A549 (cell line): Measurements from ENCODE around the gene DBF4B. TPM values are rescaled to one million over a fixed set of nuclear protein-coding genes. Genes with fewer than 3 reads are reported as not detected.

Source experiments
- ATAC-seq, 2 experiments: fragments of 200-7000 bp in 1 of 2; fragments of >200 bp in 1 of 2; cut with Nextera tagmentation in 1 of 2; cut with Tn5 transposase in 1 of 2; 3 replicates each; pipeline versions ENCODE4 v1.8.0 to v1.9.1; 2018 to 2020; ENCODE audit warnings: mild to moderate bottlenecking in 1 of 2, moderate library complexity in 1 of 2
- CTCF ChIA-PET: fragments of 300-600 bp; sonication (Branson Sonifier 250); formaldehyde crosslinking; extraction: SDS; loops from one replicate; lab custom pipeline; 2021; ENCODE audit warnings: antibody characterized with exemption, inconsistent platforms; lab: Yijun Ruan, JAX
- POLR2A ChIA-PET: fragments of 350-600 bp; formaldehyde crosslinking; extraction: SDS; loops from one replicate; lab custom pipeline; 2021; ENCODE audit warnings: antibody characterized with exemption, inconsistent platforms; lab: Yijun Ruan, JAX
- DNase-seq, 2 experiments: peaks; one replicate each; pipeline versions ENCODE4 v3.0.0 to v3.0.0-alpha.2; 2011 to 2016; ENCODE audit warnings: low read depth in 1 of 2, low spot score in 1 of 2
- FAIRE-seq: peaks from 2 replicates; lab custom pipeline; 2011; peaks lifted over from hg19 to GRCh38; lab: Jason Lieb, UNC
- H3K27ac ChIP-seq, 2 experiments: fragments of >200 bp; sonication (Bioruptor Twin); formaldehyde crosslinking; 3 replicates each; pipeline ENCODE4 v1.5.1; 2016 to 2017
- H3K4me1 ChIP-seq: fragments of >200 bp; sonication (Bioruptor Twin); formaldehyde crosslinking; 3 replicates; pipeline ENCODE4 v1.6.1; 2016
- H3K4me2 ChIP-seq: fragments of >200 bp; sonication (Bioruptor Twin); formaldehyde crosslinking; 3 replicates; pipeline ENCODE4 v1.6.1; 2016
- H3K4me3 ChIP-seq: fragments of >200 bp; sonication (Bioruptor Twin); formaldehyde crosslinking; 3 replicates; pipeline ENCODE4 v1.5.1; 2016
- H3K9me3 ChIP-seq: fragments of >200 bp; sonication (Bioruptor Twin); formaldehyde crosslinking; 3 replicates; pipeline ENCODE4 v1.6.1; 2016
- BHLHE40 ChIP-seq: IDR thresholded peaks from 2 replicates; pipeline ENCODE4 v1.6.1; 2012; ENCODE audit warnings: low read depth, low read length, inconsistent platforms
- E2F6 ChIP-seq: IDR thresholded peaks from 2 replicates; pipeline ENCODE4 v1.6.1; 2012; ENCODE audit warnings: low read depth, borderline replicate concordance
- ELK1 ChIP-seq: fragments of 150-350 bp; IDR thresholded peaks from 2 replicates; pipeline ENCODE4 v1.6.1; 2014; ENCODE audit warnings: low read depth, mild to moderate bottlenecking, low read length
- GATA3 ChIP-seq: IDR thresholded peaks from 2 replicates; pipeline ENCODE4 v1.6.1; 2012; ENCODE audit warnings: borderline replicate concordance
- HOXA7 ChIP-seq: fragments of 250-450 bp; sonication (Bioruptor Pico); IDR thresholded peaks from 2 replicates; pipeline ENCODE4 v1.5.0; 2020; ENCODE audit warnings: mild to moderate bottlenecking, moderate library complexity
- HOXB5 ChIP-seq: fragments of 250-450 bp; sonication (Bioruptor Pico); IDR thresholded peaks from 2 replicates; pipeline ENCODE4 v1.5.0; 2020; ENCODE audit warnings: mild to moderate bottlenecking, moderate library complexity
- KDM5A ChIP-seq: fragments of 200-600 bp; sonication (generic); IDR thresholded peaks from 2 replicates; pipeline ENCODE4 v1.6.1; 2016; ENCODE audit warnings: antibody characterized with exemption, mild to moderate bottlenecking
- NR3C1 ChIP-seq: fragments of >200 bp; sonication (Bioruptor Twin); formaldehyde crosslinking; IDR thresholded peaks from 3 replicates; pipeline ENCODE4 v1.6.1; 2017
- PHF8 ChIP-seq: fragments of 200-600 bp; sonication (generic); IDR thresholded peaks from 2 replicates; pipeline ENCODE4 v1.6.1; 2016; ENCODE audit warnings: low read depth, mild to moderate bottlenecking, antibody characterized with exemption, moderate library complexity, borderline replicate concordance
- RAD21 ChIP-seq, 2 experiments: fragments of >200 bp in 1 of 2; sonication (Bioruptor Twin) in 1 of 2; formaldehyde crosslinking in 1 of 2; IDR thresholded peaks in 1 of 2; conservative IDR thresholded peaks in 1 of 2; 2 replicates in 1 of 2; 3 replicates in 1 of 2; pipeline ENCODE4 v1.6.1; 2012 to 2018; ENCODE audit warnings: inconsistent platforms in 1 of 2
- RCOR1 ChIP-seq: fragments of 150-350 bp; IDR thresholded peaks from 2 replicates; pipeline ENCODE4 v1.6.1; 2014; ENCODE audit warnings: antibody characterized with exemption, low read length, low read depth
- SMC3 ChIP-seq: fragments of >200 bp; sonication (Bioruptor Twin); formaldehyde crosslinking; IDR thresholded peaks from 3 replicates; pipeline ENCODE4 v1.6.1; 2018; ENCODE audit warnings: inconsistent platforms
- WGBS: methylation state at CpG from one replicate; pipeline ENCODE4 v1.1.6; 2017; ENCODE audit errors: missing lambda C conversion rate; 5-methylcytosine and 5-hydroxymethylcytosine counted together
- polyA plus RNA-seq, 4 experiments: library from polyadenylated mRNA; depleted of rRNA in 3 of 4; stranded (reverse); fragments of >200 nt; fragmentation: RNase III in 1 of 4; extraction: RNeasy Plus Mini Kit Qiagen cat#74134 plus additional on column Dnase treatment in 1 of 4; gene quantifications; 2 replicates in 3 of 4; 3 replicates in 1 of 4; pipeline ENCODE4 v1.2.3, GENCODE V29; 2011 to 2017
- TF ChIP-seq, protein P1 (sequence below): IDR thresholded peaks from 2 replicates; pipeline ENCODE4 v1.6.1; 2012
- TF ChIP-seq, protein P2 (sequence below): fragments of 450-650 bp; IDR thresholded peaks from 2 replicates; pipeline ENCODE4 v1.6.1; 2014; ENCODE audit warnings: antibody characterized with exemption
- TF ChIP-seq, protein P3 (sequence below): IDR thresholded peaks from 2 replicates; pipeline ENCODE4 v1.6.1; 2012
- TF ChIP-seq, protein P4 (sequence below): fragments of 250-450 bp; sonication (Bioruptor Pico); IDR thresholded peaks from 2 replicates; pipeline ENCODE4 v1.5.0; 2021; ENCODE audit warnings: mild to moderate bottlenecking, moderate library complexity, borderline replicate concordance
- TF ChIP-seq, protein P5 (sequence below): fragments of 200-600 bp; sonication (generic); IDR thresholded peaks from 2 replicates; pipeline ENCODE4 v1.6.1; 2016; ENCODE audit warnings: antibody characterized with exemption, mild to moderate bottlenecking, moderate library complexity

The DBF4B gene
- polyA plus RNA-seq, 2 of the 4 experiments (the other 2 are of a cell fraction) = 16.9 to 32.3 TPM

DNA sequence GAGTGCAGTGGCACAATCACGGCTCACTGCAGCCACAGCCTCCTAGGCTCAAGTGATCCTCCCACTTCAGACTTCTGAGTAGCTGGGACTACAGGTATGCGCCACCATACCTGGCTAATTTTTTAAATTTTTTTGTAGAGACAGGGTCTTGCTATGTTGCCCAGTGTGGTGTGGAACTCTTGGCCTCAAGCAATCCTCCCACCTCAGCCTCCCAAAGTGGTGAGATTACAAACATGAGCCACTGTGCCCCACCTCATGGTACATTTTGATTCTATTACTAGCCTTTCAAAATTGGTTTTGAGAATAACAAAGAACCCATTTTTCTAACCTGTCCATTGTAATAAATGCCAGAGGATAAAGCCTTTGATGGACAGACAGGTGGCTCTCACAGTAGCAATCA is 20.3 kb upstream of the DBF4B start (continued):
- TF ChIP-seq, protein P1, sequence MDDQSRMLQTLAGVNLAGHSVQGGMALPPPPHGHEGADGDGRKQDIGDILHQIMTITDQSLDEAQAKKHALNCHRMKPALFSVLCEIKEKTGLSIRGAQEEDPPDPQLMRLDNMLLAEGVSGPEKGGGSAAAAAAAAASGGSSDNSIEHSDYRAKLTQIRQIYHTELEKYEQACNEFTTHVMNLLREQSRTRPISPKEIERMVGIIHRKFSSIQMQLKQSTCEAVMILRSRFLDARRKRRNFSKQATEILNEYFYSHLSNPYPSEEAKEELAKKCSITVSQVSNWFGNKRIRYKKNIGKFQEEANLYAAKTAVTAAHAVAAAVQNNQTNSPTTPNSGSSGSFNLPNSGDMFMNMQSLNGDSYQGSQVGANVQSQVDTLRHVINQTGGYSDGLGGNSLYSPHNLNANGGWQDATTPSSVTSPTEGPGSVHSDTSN = no peak
- TF ChIP-seq GATA3 = no peak

DNA sequence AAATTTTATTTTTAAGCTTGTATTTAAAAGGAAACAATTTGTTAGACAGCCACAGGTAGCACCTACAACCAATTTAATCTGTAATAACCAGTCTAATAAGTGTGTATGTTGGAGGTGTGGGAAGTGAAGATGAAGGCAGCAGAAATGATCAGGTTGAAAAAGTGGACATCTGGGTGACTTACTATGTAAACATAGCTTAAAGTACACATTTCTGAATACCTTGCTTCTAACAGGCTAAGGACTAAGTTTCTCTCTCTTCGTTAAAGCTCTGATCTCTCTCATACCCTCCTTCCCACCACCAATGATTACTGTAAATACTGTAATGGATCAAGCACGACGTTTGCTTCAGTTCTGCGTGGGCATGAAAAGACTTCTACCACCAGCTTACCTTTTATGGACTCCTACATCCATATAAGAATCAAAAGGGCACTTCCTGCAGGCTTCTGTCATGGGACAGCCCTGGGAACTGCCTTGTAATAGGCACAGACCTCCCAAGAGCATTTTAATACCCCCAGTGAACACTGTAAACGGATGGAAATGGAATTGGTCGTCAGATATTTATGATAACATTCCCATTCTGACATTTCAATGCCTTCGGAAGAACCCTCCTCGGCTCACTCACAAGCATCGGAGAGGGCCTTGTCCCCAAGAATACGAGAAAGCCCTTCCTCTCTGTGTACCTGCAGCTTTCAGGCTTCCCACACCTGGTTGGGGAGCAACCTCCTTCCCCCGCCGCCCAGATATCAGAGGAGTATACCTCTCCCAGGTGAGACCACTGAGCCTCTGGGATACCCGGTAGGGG is 19.6 kb upstream of the DBF4B start:
- POLR2A ChIA-PET = interaction anchor here (0.8 to 2.3 kb wide), 5 partner anchors 14 to 87 kb away, joined by 3 to 13 read pairs (median 4); partner anchors contain the start of gene DBF4B

GRCh38 chr17:44689477-44690217 is 18.8 kb upstream of the DBF4B start, which contains the start of gene CCDC43:
Gene CCDC43 (minus strand): TSS chr17:44689776. CDS start chr17:44689753, 23 bp downstream.
- ATAC-seq (peak; percentile 96 to 99), FAIRE-seq (peak; percentile 49), DNase-seq (peak; percentile 96 to 97)
- H3K4me3 ChIP-seq = peak within 1 kb of the TSS; percentile 67
- ChIA-PET CTCF (interaction anchor here (1.4 to 3.4 kb wide), 6 partner anchors 10 to 156 kb away, joined by 3 to 24 read pairs (median 8); no protein-coding TSS in a partner anchor), POLR2A (interaction anchor here (0.6 to 2.3 kb wide), 9 partner anchors 8 to 186 kb away, joined by 3 to 13 read pairs (median 4); partner anchors contain the start of genes DBF4B and GPATCH8)
- no peaks in the 10 kb centered on the region for H3K9me3 ChIP-seq
- WGBS = 2% methylated on average over 47 of the region's 51 CpGs
- H3K4me1 ChIP-seq = peaks cover 21% of the 10 kb centered on the region
- peak within 1 kb of the TSS; percentile 92 for H3K4me2 ChIP-seq
- peak within 1 kb of the TSS; percentile 80 to 92 for H3K27ac ChIP-seq
- no peak for TF ChIP-seq RCOR1
- no peak for TF ChIP-seq ELK1
- peak; percentile 96 for TF ChIP-seq PHF8
- TF ChIP-seq, protein P2, sequence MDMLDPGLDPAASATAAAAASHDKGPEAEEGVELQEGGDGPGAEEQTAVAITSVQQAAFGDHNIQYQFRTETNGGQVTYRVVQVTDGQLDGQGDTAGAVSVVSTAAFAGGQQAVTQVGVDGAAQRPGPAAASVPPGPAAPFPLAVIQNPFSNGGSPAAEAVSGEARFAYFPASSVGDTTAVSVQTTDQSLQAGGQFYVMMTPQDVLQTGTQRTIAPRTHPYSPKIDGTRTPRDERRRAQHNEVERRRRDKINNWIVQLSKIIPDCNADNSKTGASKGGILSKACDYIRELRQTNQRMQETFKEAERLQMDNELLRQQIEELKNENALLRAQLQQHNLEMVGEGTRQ = peak; percentile 48; the same call in 1 of the 2 replicates
- no peak for TF ChIP-seq HOXA7
- peak; percentile 80; the same call in 1 of the 2 replicates for TF ChIP-seq E2F6
- TF ChIP-seq HOXB5 (CRISPR knock-in tag) = 0 out of 2 replicates have a peak, but pooled peaks have one; percentile 65
- TF ChIP-seq NR3C1 = no peak
- peak; percentile 99 for TF ChIP-seq KDM5A
- TF ChIP-seq, protein P3, sequence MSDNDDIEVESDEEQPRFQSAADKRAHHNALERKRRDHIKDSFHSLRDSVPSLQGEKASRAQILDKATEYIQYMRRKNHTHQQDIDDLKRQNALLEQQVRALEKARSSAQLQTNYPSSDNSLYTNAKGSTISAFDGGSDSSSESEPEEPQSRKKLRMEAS = peak; percentile 95
- TF ChIP-seq RAD21 (conservative IDR thresholded peaks at IDR 0.05 in 1 of 2, IDR thresholded peaks at IDR 0.05 in 1 of 2) = no peak; a peak in 1 of 5 replicates
- TF ChIP-seq, protein P4, sequence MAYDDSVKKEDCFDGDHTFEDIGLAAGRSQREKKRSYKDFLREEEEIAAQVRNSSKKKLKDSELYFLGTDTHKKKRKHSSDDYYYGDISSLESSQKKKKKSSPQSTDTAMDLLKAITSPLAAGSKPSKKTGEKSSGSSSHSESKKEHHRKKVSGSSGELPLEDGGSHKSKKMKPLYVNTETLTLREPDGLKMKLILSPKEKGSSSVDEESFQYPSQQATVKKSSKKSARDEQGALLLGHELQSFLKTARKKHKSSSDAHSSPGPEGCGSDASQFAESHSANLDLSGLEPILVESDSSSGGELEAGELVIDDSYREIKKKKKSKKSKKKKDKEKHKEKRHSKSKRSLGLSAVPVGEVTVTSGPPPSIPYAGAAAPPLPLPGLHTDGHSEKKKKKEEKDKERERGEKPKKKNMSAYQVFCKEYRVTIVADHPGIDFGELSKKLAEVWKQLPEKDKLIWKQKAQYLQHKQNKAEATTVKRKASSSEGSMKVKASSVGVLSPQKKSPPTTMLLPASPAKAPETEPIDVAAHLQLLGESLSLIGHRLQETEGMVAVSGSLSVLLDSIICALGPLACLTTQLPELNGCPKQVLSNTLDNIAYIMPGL = no peak
- TF ChIP-seq BHLHE40 = peak; percentile 63
- no peak for TF ChIP-seq SMC3

More for the DNA sequence above, 19.6 kb upstream of the DBF4B start:
- Histone ChIP-seq H3K4me3 (peak overlapping the region; percentile 67), H3K4me2 (peak overlapping the region; percentile 92), H3K4me1 (peaks cover 21% of the 10 kb centered on the region), H3K27ac (peak overlapping the region; percentile 80 to 92), H3K9me3 (no peaks in the 10 kb centered on the region)
- 9% methylated on average over 13 of the region's 13 CpGs for WGBS
- CTCF ChIA-PET = interaction anchor here (0.9 to 3.2 kb wide), 4 partner anchors 10 to 155 kb away, joined by 3 to 24 read pairs (median 3); no protein-coding TSS in a partner anchor
- no peak for FAIRE-seq
- peak in 1 of 2 experiments; percentile 28 for DNase-seq
- peak in 1 of 2 experiments; percentile 2; a peak in 3 of 6 replicates for ATAC-seq
- no peak for TF ChIP-seq RCOR1
- TF ChIP-seq, protein P5, sequence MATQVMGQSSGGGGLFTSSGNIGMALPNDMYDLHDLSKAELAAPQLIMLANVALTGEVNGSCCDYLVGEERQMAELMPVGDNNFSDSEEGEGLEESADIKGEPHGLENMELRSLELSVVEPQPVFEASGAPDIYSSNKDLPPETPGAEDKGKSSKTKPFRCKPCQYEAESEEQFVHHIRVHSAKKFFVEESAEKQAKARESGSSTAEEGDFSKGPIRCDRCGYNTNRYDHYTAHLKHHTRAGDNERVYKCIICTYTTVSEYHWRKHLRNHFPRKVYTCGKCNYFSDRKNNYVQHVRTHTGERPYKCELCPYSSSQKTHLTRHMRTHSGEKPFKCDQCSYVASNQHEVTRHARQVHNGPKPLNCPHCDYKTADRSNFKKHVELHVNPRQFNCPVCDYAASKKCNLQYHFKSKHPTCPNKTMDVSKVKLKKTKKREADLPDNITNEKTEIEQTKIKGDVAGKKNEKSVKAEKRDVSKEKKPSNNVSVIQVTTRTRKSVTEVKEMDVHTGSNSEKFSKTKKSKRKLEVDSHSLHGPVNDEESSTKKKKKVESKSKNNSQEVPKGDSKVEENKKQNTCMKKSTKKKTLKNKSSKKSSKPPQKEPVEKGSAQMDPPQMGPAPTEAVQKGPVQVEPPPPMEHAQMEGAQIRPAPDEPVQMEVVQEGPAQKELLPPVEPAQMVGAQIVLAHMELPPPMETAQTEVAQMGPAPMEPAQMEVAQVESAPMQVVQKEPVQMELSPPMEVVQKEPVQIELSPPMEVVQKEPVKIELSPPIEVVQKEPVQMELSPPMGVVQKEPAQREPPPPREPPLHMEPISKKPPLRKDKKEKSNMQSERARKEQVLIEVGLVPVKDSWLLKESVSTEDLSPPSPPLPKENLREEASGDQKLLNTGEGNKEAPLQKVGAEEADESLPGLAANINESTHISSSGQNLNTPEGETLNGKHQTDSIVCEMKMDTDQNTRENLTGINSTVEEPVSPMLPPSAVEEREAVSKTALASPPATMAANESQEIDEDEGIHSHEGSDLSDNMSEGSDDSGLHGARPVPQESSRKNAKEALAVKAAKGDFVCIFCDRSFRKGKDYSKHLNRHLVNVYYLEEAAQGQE = 0 out of 2 replicates have a peak, but pooled peaks have one; percentile 17
